Measurements from ENCODE around the gene PIK3CD. TPM values are rescaled to one million over a fixed set of nuclear protein-coding genes. Genes with fewer than 3 reads are reported as not detected.

The PIK3CD gene
- total RNA-seq, 1 donor: 14.1 TPM

DNA sequence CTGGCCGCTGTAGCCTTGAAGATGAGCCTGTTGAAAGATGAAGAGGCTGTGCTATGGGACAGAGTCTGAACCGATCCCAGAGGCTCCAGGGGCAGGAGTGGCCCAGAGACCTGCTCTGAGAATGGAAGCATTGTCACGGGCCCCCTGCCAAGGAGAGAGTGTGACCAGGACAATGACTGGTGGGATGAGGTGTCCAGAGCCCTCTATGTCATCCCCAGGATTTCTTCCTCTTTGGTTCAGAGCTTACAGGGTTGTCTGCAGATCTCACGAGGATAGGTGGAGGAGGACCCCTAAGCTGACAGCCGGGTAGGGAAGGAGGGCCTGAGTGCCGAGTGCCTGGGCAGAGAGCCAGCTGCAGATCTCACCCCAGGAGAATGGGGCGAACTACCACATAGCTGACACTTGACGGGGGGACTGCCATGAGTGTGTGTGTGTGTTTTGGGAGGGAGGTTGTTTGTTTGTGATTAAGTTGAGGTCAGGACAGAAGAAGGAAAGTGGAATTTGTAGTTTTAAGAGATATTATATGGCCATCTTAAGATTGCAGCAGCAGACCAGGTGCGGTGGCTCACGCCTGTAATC is 25.4 kb downstream of the PIK3CD start:
- peak; percentile 63 for DNase-seq (ENCODE audit: insufficient read length, low spot score, missing footprints)
- Histone ChIP-seq H2AFZ (ENCODE audit: low read length) (no peak overlapping the region), H3K27ac (ENCODE audit: low read depth, low read length) (no peak overlapping the region), H3K9me3 (ENCODE audit: low read depth, low read length) (no peaks in the 10 kb centered on the region), H3K36me3 (ENCODE audit: insufficient read depth, low read length) (no peaks in the 10 kb centered on the region), H3K4me1 (ENCODE audit: insufficient read depth, low read length) (no peaks in the 10 kb centered on the region), H4K20me1 (ENCODE audit: insufficient read depth, low read length) (no peaks in the 10 kb centered on the region), H3K79me2 (ENCODE audit: insufficient read depth, low read length) (no peaks in the 10 kb centered on the region), H3K4me3 (ENCODE audit: insufficient read depth, low read length) (no peak overlapping the region), H3K27me3 (ENCODE audit: insufficient read depth, low read length) (no peaks in the 10 kb centered on the region), H3K4me2 (ENCODE audit: insufficient read depth, low read length) (no peak overlapping the region)
- TF ChIP-seq, protein P1, sequence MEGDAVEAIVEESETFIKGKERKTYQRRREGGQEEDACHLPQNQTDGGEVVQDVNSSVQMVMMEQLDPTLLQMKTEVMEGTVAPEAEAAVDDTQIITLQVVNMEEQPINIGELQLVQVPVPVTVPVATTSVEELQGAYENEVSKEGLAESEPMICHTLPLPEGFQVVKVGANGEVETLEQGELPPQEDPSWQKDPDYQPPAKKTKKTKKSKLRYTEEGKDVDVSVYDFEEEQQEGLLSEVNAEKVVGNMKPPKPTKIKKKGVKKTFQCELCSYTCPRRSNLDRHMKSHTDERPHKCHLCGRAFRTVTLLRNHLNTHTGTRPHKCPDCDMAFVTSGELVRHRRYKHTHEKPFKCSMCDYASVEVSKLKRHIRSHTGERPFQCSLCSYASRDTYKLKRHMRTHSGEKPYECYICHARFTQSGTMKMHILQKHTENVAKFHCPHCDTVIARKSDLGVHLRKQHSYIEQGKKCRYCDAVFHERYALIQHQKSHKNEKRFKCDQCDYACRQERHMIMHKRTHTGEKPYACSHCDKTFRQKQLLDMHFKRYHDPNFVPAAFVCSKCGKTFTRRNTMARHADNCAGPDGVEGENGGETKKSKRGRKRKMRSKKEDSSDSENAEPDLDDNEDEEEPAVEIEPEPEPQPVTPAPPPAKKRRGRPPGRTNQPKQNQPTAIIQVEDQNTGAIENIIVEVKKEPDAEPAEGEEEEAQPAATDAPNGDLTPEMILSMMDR (IDR thresholded peaks at IDR 0.05; ENCODE audit: extremely low read depth, low read depth, low read length): no peak

DNA sequence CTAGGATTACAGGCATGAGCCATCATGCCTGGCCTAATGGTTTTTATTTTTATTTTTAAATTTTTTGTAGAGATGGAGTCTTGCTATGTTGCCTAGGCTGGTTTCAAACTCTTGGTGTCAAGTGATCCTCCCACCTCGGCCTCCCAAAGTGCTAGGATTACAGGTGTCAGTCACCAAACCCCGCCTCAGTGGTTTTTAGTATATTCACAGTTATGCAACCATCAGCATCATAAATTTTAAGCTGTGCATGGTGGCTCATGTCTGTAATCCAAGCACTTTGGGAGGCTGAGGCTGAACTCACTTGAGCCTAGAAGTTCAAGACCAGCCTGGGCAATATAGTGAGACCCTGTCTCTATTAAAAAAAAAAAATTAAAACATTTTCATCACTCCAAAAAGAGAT is 28.6 kb downstream of the PIK3CD start:
- Histone ChIP-seq H3K79me2 (ENCODE audit: insufficient read depth, low read length) (no peaks in the 10 kb centered on the region), H3K4me2 (ENCODE audit: insufficient read depth, low read length) (no peak overlapping the region), H3K9me3 (ENCODE audit: low read depth, low read length) (no peaks in the 10 kb centered on the region), H3K4me3 (ENCODE audit: insufficient read depth, low read length) (no peak overlapping the region), H3K27me3 (ENCODE audit: insufficient read depth, low read length) (no peaks in the 10 kb centered on the region), H3K4me1 (ENCODE audit: insufficient read depth, low read length) (no peaks in the 10 kb centered on the region), H2AFZ (ENCODE audit: low read length) (no peak overlapping the region), H4K20me1 (ENCODE audit: insufficient read depth, low read length) (no peaks in the 10 kb centered on the region), H3K27ac (ENCODE audit: low read depth, low read length) (no peak overlapping the region), H3K36me3 (ENCODE audit: insufficient read depth, low read length) (no peaks in the 10 kb centered on the region)
- TF ChIP-seq, protein P1 (IDR thresholded peaks at IDR 0.05; ENCODE audit: extremely low read depth, low read depth, low read length): no peak
- no peak for DNase-seq (ENCODE audit: insufficient read length, low spot score, missing footprints)

DNA sequence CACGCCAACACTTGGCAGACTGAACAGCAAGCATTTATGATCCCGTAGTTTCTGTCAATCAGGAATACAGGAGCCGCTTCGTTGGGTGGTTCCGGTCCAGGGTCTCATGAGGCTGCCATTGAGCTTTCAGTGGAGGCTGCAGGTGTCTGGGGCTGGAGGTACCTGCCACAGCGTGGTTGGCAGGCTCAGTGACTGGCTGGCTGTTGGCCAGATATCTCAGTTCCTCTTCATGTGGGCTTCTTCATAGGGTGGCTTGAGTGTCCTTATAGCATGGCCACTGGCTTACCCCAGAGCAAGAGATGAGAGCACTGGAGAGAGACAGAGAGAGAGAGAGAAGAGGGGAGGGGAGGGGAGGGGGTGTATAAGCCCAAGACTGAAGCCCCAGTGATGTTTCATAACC is 29.3 kb downstream of the PIK3CD start:
- no peaks in the 10 kb centered on the region for H3K9me3 ChIP-seq (ENCODE audit: low read depth, low read length)
- H3K27ac ChIP-seq (ENCODE audit: low read depth, low read length): no peak overlapping the region
- no peaks in the 10 kb centered on the region for H4K20me1 ChIP-seq (ENCODE audit: insufficient read depth, low read length)
- H3K27me3 ChIP-seq (ENCODE audit: insufficient read depth, low read length): no peaks in the 10 kb centered on the region
- H3K4me1 ChIP-seq (ENCODE audit: insufficient read depth, low read length): no peaks in the 10 kb centered on the region
- H3K79me2 ChIP-seq (ENCODE audit: insufficient read depth, low read length): no peaks in the 10 kb centered on the region
- no peak for DNase-seq (ENCODE audit: insufficient read length, low spot score, missing footprints)
- no peak overlapping the region for H2AFZ ChIP-seq (ENCODE audit: low read length)
- H3K4me2 ChIP-seq (ENCODE audit: insufficient read depth, low read length): no peak overlapping the region
- TF ChIP-seq, protein P1 (IDR thresholded peaks at IDR 0.05; ENCODE audit: extremely low read depth, low read depth, low read length): no peak
- no peak overlapping the region for H3K4me3 ChIP-seq (ENCODE audit: insufficient read depth, low read length)
- H3K36me3 ChIP-seq (ENCODE audit: insufficient read depth, low read length): no peaks in the 10 kb centered on the region

DNA sequence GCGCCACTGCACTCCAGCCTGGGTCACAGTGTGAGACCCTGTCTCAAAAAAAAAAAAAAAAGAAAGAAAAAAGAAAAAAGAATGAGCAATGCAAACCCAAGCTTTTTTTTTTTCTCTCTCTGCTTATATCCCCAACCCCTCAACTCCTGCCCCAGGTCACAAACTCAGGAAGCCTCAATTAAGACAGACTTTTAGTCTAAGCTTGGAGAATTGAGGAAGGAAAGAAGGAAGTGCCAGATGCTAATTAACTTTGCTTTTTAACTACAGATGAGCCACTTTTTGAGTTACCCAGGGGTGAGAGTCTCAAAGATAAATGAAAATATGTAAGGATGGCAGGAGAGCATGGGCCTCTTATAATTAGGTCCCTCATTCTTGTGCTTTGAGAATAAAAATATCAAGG is 33.3 kb downstream of the PIK3CD start:
- H3K27ac ChIP-seq (ENCODE audit: low read depth, low read length): no peak overlapping the region
- H3K4me1 ChIP-seq (ENCODE audit: insufficient read depth, low read length): peaks cover 15% of the 10 kb centered on the region
- no peaks in the 10 kb centered on the region for H3K9me3 ChIP-seq (ENCODE audit: low read depth, low read length)
- no peaks in the 10 kb centered on the region for H3K79me2 ChIP-seq (ENCODE audit: insufficient read depth, low read length)
- H4K20me1 ChIP-seq (ENCODE audit: insufficient read depth, low read length): no peaks in the 10 kb centered on the region
- TF ChIP-seq, protein P1 (IDR thresholded peaks at IDR 0.05; ENCODE audit: extremely low read depth, low read depth, low read length): no peak
- no peak overlapping the region for H3K4me2 ChIP-seq (ENCODE audit: insufficient read depth, low read length)
- no peak overlapping the region for H3K4me3 ChIP-seq (ENCODE audit: insufficient read depth, low read length)
- no peak overlapping the region for H2AFZ ChIP-seq (ENCODE audit: low read length)
- no peak for DNase-seq (ENCODE audit: insufficient read length, low spot score, missing footprints)
- H3K27me3 ChIP-seq (ENCODE audit: insufficient read depth, low read length): no peaks in the 10 kb centered on the region
- no peaks in the 10 kb centered on the region for H3K36me3 ChIP-seq (ENCODE audit: insufficient read depth, low read length)

Data from osteoblast (primary cell).